HuH-7 (cell line): ENCODE measurements around the gene RSBN1L.

Experiments used
- DNase-seq: peaks from one replicate; pipeline ENCODE4 v3.0.0; 2011; ENCODE audit warnings: low spot score

The RSBN1L gene

DNA sequence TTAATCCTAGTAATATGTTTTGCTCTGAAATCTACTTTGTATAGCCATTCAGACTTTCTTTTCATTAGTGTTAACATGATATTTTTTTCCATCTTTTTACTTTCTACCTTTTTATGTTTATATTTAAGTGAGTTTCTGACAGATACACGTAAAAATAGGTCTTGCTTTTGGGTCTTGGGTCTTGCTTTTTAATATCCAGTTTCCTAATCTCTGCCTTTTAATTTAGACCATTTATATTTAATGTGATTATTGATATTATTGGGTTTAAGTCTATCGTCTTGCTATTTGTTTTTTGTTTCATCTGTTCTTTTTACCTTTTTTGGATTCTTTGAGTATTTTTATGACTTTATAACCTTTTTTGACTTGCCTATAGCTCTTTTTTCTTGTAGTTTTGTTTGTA, 110.2 kb downstream of the RSBN1L start:
- no peak for DNase-seq

DNA sequence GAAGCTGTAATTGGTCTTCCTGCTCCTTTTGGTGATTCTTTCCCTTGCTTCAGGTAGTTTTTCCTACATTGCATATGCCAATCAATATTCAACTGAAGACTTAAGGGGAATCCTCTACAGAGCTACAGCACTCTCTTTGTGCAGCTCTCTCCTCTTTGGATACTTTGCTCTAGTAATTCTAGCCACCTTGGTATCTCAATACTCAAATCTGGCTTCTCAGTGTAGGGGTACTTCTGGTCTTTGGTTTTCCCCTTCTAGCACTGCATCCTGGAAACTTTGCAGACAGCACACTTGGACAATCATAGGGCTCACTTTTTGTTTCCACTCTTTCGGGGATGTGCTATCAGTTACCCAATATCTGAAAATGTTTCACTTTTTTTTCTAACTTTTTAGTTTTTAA, 112.3 kb downstream of the RSBN1L start:
- no peak for DNase-seq

DNA sequence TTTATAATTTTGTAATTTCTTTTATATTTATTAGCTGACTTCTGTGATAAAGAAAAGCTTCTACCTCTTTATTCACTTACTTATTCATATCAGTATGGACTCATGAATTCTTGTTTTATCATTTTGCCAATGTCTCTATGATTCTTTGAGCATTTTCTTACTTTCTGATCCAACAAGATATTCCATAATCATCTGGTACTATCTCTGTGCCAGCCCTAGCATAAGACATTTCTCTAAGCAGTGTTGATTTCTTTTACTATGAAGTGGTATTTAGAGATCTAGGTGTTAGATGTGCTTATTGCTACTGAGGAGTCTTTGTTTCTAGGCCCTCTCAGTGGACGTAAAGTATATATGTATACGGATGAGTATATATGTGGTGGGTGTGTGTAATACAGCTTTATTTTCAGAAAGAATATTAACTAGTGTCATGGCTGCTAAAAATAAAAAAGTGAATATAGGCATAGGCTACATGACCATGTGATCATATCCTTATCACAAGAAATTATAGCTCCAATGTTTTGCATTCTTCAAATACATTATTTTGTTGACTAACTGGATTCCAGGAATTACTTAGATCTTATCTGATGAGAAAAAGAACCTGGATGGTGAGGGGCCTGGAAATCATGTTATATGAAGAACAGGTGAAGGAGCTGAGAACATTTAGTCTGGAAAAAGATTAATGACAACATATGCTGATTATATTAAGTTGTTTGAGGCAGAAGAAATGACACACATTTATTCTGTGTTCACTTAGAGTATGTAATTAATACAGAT, 115.4 kb downstream of the RSBN1L start:
- DNase-seq: no peak

DNA sequence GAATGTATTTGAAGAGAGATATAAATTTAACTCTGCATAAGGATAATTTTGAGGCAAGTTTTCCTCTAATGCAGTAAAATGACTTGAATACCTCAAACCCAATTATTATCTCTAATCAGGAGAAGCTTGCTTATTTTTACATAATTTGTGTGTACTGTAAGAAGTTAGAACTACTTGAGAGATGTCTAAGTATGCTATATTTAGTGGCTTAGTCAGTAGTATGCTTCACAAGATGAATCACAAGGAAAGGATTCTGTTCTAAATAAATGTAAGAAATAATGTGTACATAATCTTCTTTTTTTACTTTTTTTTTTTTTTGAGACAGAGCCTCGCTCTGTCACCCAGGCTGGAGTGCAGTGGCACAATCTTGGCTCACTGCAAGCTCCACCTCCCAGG, 116.0 kb downstream of the RSBN1L start:
- DNase-seq: no peak

DNA sequence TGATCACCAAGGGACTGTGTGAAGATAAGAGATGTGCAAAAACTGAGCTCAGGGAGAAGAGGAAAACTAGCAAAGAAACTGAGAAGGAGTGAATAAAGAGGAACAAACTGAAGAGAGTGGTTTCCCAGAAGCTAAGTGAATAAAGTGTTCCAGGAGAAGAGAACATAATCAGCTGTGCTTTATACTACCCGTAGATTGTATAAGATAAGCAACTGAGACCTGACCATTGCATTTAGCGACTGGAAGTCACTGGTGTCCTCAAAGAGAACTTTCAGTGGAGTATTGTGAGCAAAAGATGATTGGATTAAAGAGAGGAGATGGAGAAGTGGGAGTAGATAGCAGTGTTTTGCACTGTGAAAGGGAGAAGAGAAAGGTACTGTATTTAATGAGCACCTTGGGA, 116.9 kb downstream of the RSBN1L start:
- no peak for DNase-seq

DNA sequence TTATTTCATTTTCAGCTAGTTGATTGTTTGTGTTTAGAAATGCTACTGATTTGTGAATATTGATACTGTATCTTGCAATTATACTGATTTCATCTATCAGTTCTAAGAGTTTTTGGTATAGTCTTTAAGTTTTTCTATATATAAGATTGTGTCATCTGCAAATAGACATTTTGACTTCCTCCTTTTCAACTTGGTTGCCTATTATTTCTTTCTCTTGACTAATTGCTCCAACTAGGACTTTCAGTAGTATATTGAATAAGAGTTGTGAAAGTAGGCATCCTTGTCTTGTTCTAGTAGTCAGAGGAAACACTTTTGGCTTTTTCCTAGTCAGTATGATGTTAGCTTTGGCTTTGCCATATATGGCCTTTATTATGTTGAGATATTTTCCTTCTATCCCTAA, 122.8 kb downstream of the RSBN1L start:
- DNase-seq: no peak

DNA sequence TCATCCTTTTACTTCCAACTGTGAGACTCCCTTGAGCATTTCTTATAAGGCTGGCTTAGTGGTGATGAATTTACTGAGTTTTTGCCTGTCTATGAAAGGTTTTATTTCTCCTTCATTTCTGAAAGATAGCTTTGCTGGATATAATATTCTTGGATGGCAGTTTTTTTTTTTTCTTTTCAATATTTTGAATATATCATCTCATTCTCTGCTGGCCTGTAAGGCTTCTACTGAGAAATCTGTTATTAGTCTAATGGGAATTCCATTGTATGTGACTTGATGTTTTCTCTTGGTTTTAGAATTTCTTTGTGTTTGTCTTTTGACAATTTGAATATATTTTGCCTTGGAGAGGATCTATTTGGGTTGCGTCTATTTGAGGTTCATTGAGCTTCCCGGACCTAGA, 124.7 kb downstream of the RSBN1L start:
- DNase-seq: no peak

DNA sequence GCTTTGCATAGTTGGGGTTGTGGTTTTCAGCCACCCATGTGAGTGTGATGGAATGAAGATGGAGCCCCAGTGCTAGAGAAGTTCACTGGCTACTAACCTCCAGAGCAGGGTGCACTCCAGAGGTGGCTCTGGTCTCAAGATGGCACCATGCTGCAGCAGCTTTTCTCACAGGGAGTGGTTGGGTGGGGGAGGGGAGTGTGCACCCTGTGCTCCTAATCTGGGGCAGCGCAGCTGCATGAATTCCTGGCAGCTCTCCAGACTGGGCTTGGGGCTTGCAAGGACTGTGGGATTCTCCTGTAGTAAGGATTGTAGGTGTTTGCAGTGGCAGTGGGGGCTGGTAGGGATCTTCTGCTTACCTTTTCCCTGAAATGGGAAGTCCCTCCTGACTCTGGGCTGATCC, 126.0 kb downstream of the RSBN1L start:
- DNase-seq: no peak

DNA sequence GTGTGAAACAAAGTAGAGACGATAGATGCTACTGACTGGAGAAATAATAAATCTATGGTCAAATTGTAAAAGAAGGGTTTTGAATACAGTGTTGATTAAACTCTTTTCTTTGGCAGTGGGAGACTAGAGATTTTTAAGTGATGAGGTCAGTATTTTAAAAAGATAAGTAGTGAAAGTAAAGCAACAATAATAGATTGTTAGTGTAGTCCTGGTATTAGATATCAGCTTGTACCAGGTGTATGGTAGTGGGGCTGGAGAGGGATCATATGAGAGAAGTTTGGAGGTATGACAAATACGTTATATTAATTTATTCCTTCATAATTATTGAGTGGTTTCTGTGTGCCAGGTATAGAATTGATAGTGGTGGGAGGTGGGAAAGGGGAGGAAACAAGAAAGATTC, 127.5 kb downstream of the RSBN1L start:
- no peak for DNase-seq

DNA sequence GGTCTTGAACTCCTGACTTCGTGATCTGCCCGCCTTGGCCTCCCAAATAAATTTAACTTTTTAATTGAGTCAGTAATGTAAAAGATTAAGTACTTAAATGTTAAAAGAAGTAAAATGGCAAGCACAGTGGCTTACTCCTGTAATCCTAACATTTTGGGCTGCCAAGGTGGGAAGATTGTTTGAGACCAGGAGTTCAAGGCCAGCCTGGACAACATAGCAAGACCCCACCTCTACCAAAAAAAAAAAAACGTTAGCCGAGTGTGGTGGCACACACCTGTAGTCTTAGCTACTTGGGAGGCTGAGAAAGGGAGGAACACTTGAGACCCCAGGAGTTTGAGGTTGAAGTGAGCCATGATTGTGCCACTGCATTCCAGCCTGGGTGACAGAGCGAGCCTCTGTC, 128.4 kb downstream of the RSBN1L start:
- DNase-seq: no peak

DNA sequence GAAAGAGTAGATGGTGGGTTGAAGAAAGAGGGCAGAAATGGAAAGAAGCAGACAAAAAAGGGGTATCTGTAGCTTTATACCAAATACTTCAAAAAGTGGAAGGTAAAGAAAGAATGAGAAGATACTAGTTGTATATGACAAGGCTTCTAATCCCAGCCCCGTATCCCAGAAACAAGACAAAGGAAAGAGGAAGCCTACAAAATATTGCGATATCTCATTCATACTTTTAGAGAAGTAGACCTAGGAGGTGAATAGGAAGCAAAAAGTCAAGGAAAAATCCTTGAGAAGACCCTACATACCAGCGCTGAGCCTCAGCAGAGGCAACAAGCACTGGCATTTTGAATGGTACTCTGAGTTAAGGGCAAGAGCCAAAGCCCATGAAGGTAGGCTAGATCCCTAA, 128.9 kb downstream of the RSBN1L start:
- DNase-seq: no peak

DNA sequence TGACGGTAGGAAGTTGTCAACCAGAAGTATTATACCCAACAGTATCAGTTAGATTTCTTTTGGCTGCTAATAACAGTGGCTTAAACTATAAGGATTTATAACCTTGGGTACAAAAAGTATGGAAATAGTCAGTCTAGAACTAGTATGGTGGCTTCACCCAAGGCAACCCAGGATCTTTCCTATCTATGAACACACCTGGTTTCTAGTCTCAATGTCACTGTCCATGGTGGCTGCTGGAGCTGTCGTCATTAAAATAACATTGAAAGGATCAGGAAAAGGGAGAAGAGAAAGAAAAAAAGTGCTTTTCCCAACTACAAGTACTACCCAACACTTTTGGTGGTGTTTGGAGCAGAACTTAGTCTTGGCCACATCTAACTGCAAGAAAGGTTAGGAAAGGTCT, 130.0 kb downstream of the RSBN1L start:
- no peak for DNase-seq

DNA sequence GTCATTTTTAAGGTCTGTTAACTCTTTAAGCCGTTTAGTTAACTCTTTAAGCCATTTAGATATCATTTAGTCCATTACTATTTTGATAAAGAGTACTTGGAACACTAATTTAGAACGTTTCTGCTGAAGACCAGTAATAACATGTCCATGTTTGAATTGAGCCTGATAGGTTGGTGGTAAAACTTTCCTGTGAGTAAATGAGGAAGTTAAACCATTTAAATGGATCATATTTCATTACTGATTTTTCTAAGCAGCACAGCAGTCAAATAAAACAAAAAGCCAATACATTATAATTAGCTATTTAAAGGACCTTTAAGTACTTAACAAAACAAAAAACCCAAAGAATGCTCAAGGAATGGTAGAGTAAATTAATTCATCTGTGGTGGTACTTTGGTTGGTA, 131.7 kb downstream of the RSBN1L start:
- no peak for DNase-seq

DNA sequence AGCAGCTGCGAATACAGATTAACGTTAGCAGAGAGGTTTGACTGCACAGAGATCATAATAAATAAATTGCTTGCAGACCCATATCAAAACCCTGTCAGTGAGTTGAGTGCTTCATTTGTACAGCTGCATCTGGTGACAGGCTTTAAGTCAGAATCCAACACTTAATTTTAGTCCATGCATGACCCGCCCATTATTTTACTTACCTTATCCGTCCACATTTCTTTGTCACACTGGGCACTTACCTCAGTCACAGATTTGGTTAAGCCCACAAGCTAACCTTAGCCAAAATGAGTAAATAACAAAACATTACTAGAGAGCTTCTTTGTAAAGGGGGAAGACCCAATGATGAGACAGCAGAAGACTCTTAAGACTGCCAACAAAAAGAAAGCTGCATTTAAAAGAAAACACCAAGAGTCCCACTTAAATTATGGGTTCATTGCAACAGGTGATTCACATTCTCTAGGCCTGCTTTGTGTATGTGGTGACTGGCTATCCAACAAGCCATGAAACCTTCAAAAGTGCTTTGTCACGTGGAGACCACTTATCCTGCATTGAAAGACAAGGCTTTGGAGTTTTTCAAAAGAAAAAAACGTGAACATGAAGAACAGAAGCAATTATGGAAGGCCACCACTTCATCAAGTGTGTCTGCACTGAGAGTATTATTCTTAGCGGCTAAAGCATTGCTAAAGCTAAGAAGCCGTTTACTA, 134.5 kb downstream of the RSBN1L start:
- DNase-seq: no peak

DNA sequence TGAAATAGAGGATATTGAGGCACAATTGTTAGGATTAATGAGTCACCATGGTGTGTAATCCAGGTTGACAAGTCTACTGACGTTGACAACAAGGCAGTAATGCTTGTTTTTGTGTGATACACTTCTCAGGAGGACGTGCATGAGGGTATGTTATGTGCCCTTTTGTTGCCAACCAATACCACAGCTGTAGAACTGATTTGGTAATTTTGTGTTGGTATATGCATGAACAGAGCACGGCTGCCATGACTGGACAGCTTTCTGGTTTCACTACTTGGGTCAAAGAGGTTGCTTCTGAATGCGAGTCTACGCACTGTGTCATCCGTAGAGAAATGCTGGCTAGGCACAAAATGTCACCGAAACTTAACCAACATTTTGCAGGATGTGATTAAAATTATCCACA, 135.2 kb downstream of the RSBN1L start:
- no peak for DNase-seq

DNA sequence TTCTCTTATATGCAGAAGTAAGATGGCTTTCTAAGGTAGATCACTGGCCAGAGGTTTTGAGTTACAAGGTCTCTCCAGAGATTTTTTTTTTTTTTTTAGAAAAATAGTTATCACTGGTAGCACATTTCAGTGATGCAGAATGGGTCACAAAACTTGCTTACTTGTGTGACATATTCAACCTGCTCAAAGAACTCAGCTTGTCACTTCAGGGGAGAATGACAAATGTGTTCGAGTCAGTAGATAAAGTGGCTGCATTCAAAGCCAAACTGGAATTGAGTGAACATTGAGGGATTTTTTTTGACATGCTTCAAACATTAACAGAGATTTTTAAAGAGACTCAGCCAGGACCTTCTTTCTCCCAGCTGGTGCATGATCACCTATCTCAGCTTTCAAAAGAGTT, 135.7 kb downstream of the RSBN1L start:
- no peak for DNase-seq
